Stomach (tissue), 9 donors: ENCODE data around the gene SLC6A3. TPM values are rescaled to one million over a fixed set of nuclear protein-coding genes. Genes with fewer than 3 reads are reported as not detected.

ENCODE experiments used
- DNase-seq, 2 donors: peaks; one replicate each; pipeline versions ENCODE4 v3.0.0 to v3.0.0-alpha.2; 2013 to 2019
- H3K27ac ChIP-seq, 5 donors: fragments of 200-600 bp in 4 of 5; sonication (generic) in 4 of 5; one replicate each; pipeline ENCODE4 v1.5.1; 2013 to 2019; ENCODE audit warnings: mild to moderate bottlenecking in 1 of 5, moderate library complexity in 1 of 5
- H3K27me3 ChIP-seq, 3 donors: fragments of 200-600 bp; sonication (generic); one replicate each; pipeline ENCODE4 v1.5.1; 2017 to 2019; ENCODE audit warnings: mixed run types in 1 of 3
- H3K36me3 ChIP-seq, 4 donors: fragments of 200-600 bp; sonication (generic); 1 replicate in 3 of 4; 2 replicates in 1 of 4; pipeline ENCODE4 v1.5.1; 2016 to 2019
- H3K4me1 ChIP-seq, 4 donors: fragments of 200-600 bp; sonication (generic); one replicate each; pipeline ENCODE4 v1.5.1; 2016 to 2019
- H3K4me3 ChIP-seq, 4 donors: fragments of 200-600 bp; sonication (generic) in 3 of 4; one replicate each; pipeline ENCODE4 v1.5.1; 2016 to 2019; ENCODE audit warnings: mild to moderate bottlenecking in 1 of 4
- H3K9me3 ChIP-seq, 4 donors: fragments of 200-600 bp; sonication (generic); one replicate each; pipeline ENCODE4 v1.5.1; 2016 to 2019
- CTCF ChIP-seq, 7 experiments: fragments of 450-650 bp in 4 of 7; fragments of 200-600 bp in 3 of 7; sonication (generic) in 3 of 7; IDR thresholded peaks; one replicate each; pipeline ENCODE4 v1.5.1; 2016 to 2019; ENCODE audit warnings: antibody characterized with exemption in 7 of 7, control low read depth in 2 of 7, mild to moderate bottlenecking in 1 of 7
- EP300 ChIP-seq: sonication (generic); formaldehyde crosslinking; IDR thresholded peaks from one replicate; pipeline ENCODE4 v1.6.1; 2017; ENCODE audit warnings: antibody characterized with exemption
- POLR2A ChIP-seq, 4 donors: fragments of 450-650 bp; IDR thresholded peaks; one replicate each; pipeline ENCODE4 v1.6.1; 2016; ENCODE audit warnings: antibody characterized with exemption in 4 of 4, control low read depth in 2 of 4, mild to moderate bottlenecking in 1 of 4, moderate library complexity in 1 of 4
- POLR2AphosphoS5 ChIP-seq, 3 donors: sonication (generic); formaldehyde crosslinking; IDR thresholded peaks; one replicate each; pipeline ENCODE4 v1.6.1; 2016; ENCODE audit warnings: antibody characterized with exemption in 3 of 3
- WGBS, 5 donors: extraction: QIAGEN DNeasy Blood & Tissue Kit in 3 of 5; methylation state at CpG; one replicate each; pipeline versions ENCODE4 v1.1.5 to v1.1.7; 2013 to 2018; 5-methylcytosine and 5-hydroxymethylcytosine counted together
- intact Hi-C: fragments of 100-400 bp; cut with DNase I; formaldehyde crosslinking; loops from one replicate; pipeline ENCODE4 v1.15.1; 2023; ENCODE audit warnings: low total_unique reads
- polyA plus RNA-seq, 3 donors: library from polyadenylated mRNA; stranded (reverse); fragments of 200-250 nt; gene quantifications; one replicate each; pipeline ENCODE4 v1.2.3, GENCODE V29; 2013
- total RNA-seq, 5 donors: library from RNA; depleted of rRNA; stranded (reverse); fragments of >200 nt; gene quantifications; one replicate each; pipeline versions ENCODE4 v1.1.0 to v1.2.3, GENCODE V29; 2014 to 2016
- donor health status: healthy with polysubstance abuse.
- donor health status: Bipolar disorder and iron deficiency.
- donor health status: healthy.

Gene SLC6A3
- total and polyA plus RNA-seq, 8 donors = 0.05 TPM; not detected in 7

- Histone ChIP-seq H3K9me3 (no peaks in the 10 kb centered on the region), H3K27me3 (peaks cover 0 to 68% (median 27%) of the 10 kb centered on the region in 3 donors), H3K4me1 (peaks cover 0 to 1% (median 0%) of the 10 kb centered on the region in 4 donors), H3K36me3 (no peaks in the 10 kb centered on the region), H3K27ac (no peak overlapping the region), H3K4me3 (no peak overlapping the region)
- DNase-seq = no peak
- 81 to 88% (median 87%) methylated on average over 20 to 21 of the region's 21 CpGs for WGBS, 5 donors
- TF ChIP-seq EP300 (no peak), POLR2A (IDR thresholded peaks at IDR 0.05) (no peak), POLR2AphosphoS5 (IDR thresholded peaks at IDR 0.05) (no peak), CTCF (IDR thresholded peaks at IDR 0.05) (no peak)
- intact Hi-C loops = no loop called here
Observed at GRCh38 chr5:1438871-1439270, 6.4 kb downstream of the SLC6A3 start.

GRCh38 chr5:1437876-1438559, 7.2 kb downstream of the SLC6A3 start:
- WGBS, 5 donors = 84 to 90% (median 86%) methylated on average over 18 to 25 of the region's 25 CpGs
- no peak for TF ChIP-seq CTCF (IDR thresholded peaks at IDR 0.05)
- TF ChIP-seq POLR2A (IDR thresholded peaks at IDR 0.05) = no peak
- no peak for TF ChIP-seq POLR2AphosphoS5 (IDR thresholded peaks at IDR 0.05)
- no peak for TF ChIP-seq EP300

DNA sequence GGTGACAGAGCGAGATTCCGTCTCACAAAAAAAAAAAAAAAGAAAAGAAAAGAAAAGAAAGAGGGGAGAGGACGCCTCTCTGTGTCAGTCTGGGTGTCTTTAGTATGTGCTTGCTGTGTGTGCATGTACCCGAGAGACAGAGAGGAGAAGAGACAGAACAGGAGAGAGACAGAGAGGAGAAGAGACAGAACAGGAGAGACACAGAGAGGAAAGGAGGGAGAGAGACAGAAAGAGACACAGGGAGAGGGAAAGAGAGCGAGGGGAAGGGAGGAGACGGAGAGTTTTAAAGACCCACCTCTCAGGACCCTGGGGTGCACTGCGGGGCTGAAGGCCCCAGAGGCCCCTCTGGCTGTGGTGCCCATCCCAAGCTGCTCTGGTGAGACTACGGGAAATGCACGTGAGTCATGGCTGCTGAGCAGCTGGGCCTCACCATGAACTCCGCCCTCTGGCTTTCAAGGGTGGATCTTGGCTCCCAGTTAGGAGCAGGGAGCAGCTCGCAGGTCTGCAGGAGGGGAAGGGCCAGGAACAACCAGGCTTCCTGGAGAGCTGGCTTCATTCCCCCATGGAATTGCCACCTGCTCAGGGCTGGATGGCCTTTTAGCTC, 7.9 kb downstream of the SLC6A3 start:
- intact Hi-C loops = no loop called here
- WGBS, 5 donors = 47 to 63% (median 54%) methylated on average over 10 to 11 of the region's 11 CpGs
- Histone ChIP-seq H3K27me3 (peaks cover 0 to 53% (median 12%) of the 10 kb centered on the region in 3 donors), H3K36me3 (no peaks in the 10 kb centered on the region), H3K9me3 (peaks cover 0 to under 1% (median 0%) of the 10 kb centered on the region in 4 donors), H3K27ac (no peak overlapping the region), H3K4me1 (no peaks in the 10 kb centered on the region), H3K4me3 (no peak overlapping the region)
- TF ChIP-seq CTCF (IDR thresholded peaks at IDR 0.05) (no peak), EP300 (no peak), POLR2A (IDR thresholded peaks at IDR 0.05) (no peak), POLR2AphosphoS5 (IDR thresholded peaks at IDR 0.05) (no peak)
- DNase-seq = peak; percentile 27 to 37

More at GRCh38 chr5:1437876-1438559, 7.2 kb downstream of the SLC6A3 start:
- Histone ChIP-seq H3K4me3 (no peak overlapping the region), H3K4me1 (no peaks in the 10 kb centered on the region), H3K36me3 (no peaks in the 10 kb centered on the region), H3K9me3 (no peaks in the 10 kb centered on the region), H3K27ac (no peak overlapping the region), H3K27me3 (peaks cover 0 to 60% (median 19%) of the 10 kb centered on the region in 3 donors)
- DNase-seq = no peak
- intact Hi-C loops = no loop called here

GRCh38 chr5:1436681-1437080, 8.6 kb downstream of the SLC6A3 start:
- intact Hi-C loops = no loop called here
- no peaks in the 10 kb centered on the region for H3K4me1 ChIP-seq
- H3K36me3 ChIP-seq = no peaks in the 10 kb centered on the region
- no peak overlapping the region for H3K27ac ChIP-seq
- no peak overlapping the region for H3K4me3 ChIP-seq
- H3K27me3 ChIP-seq = peaks cover 0 to 46% (median 5%) of the 10 kb centered on the region in 3 donors
- TF ChIP-seq POLR2A (IDR thresholded peaks at IDR 0.05) (no peak), EP300 (no peak), POLR2AphosphoS5 (IDR thresholded peaks at IDR 0.05) (no peak), CTCF (IDR thresholded peaks at IDR 0.05) (no peak)
- 85 to 92% (median 88%) methylated on average over 16 of the region's 16 CpGs for WGBS, 5 donors
- peak in 1 of 2 donors; percentile 21 for DNase-seq
- H3K9me3 ChIP-seq = peaks cover 0 to 6% (median 0%) of the 10 kb centered on the region in 4 donors
